ENCODE measurements around the gene SYNE2. TPM values are rescaled to one million over a fixed set of nuclear protein-coding genes. Genes with fewer than 3 reads are reported as not detected.

The SYNE2 gene
- total RNA-seq, 1 experiment from 2014 or later = 67.4 TPM

- Mint-ChIP-seq H3K27ac (ENCODE audit: low read depth, unreplicated experiment) (no peak overlapping the region), H3K9me3 (ENCODE audit: unreplicated experiment) (no peaks in the 10 kb centered on the region), H3K36me3 (ENCODE audit: insufficient read depth, unreplicated experiment) (peaks cover 98% of the 10 kb centered on the region), H3K4me3 (ENCODE audit: unreplicated experiment) (no peak overlapping the region), H3K27me3 (ENCODE audit: insufficient read depth, unreplicated experiment) (no peaks in the 10 kb centered on the region), H3K4me1 (ENCODE audit: insufficient read depth, unreplicated experiment) (no peaks in the 10 kb centered on the region)
- ChIA-PET POLR2A (interaction anchor here (0.6 to 0.8 kb wide), 3 partner anchors 10 to 408 kb away, joined by 3 to 4 read pairs (median 3); no protein-coding TSS in a partner anchor), CTCF (interaction anchor here (0.9 kb wide), 1 partner anchor 10 kb away, joined by 3 read pairs; no protein-coding TSS in a partner anchor)
- TF ChIP-seq CTCF (IDR thresholded peaks at IDR 0.05; ENCODE audit: unreplicated experiment) = no peak
- intact Hi-C loops (cut with micrococcal nuclease) = no loop called here
- no peak for DNase-seq (ENCODE audit: unreplicated experiment)
- no TSS peak for BruUV-seq (replicated peaks)
Observed at GRCh38 chr14:64220056-64220455, 367.3 kb downstream of the SYNE2 start.

GRCh38 chr14:64220466-64220865 lies 367.7 kb downstream of the SYNE2 start:
- no peak for TF ChIP-seq CTCF (IDR thresholded peaks at IDR 0.05; ENCODE audit: unreplicated experiment)

GRCh38 chr14:64221391-64222003 lies 368.7 kb downstream of the SYNE2 start:
- no peaks in the 10 kb centered on the region for H3K9me3 Mint-ChIP-seq (ENCODE audit: unreplicated experiment)
- DNase-seq (ENCODE audit: unreplicated experiment) = no peak
- no peaks in the 10 kb centered on the region for H3K4me1 Mint-ChIP-seq (ENCODE audit: insufficient read depth, unreplicated experiment)
- H3K4me3 Mint-ChIP-seq (ENCODE audit: unreplicated experiment) = no peak overlapping the region
- H3K36me3 Mint-ChIP-seq (ENCODE audit: insufficient read depth, unreplicated experiment) = peaks cover 98% of the 10 kb centered on the region
- CTCF ChIA-PET = no interaction called here
- no peaks in the 10 kb centered on the region for H3K27me3 Mint-ChIP-seq (ENCODE audit: insufficient read depth, unreplicated experiment)
- BruUV-seq (replicated peaks) = no TSS peak
- no peak for TF ChIP-seq CTCF (IDR thresholded peaks at IDR 0.05; ENCODE audit: unreplicated experiment)
- POLR2A ChIA-PET = no interaction called here
- intact Hi-C loops (cut with micrococcal nuclease) = no loop called here
- H3K27ac Mint-ChIP-seq (ENCODE audit: low read depth, unreplicated experiment) = no peak overlapping the region

More at GRCh38 chr14:64220466-64220865, 367.7 kb downstream of the SYNE2 start:
- CTCF ChIA-PET = interaction anchor here (0.7 to 0.9 kb wide), 2 partner anchors 10 to 83 kb away, joined by 3 read pairs; no protein-coding TSS in a partner anchor
- peaks cover 98% of the 10 kb centered on the region for H3K36me3 Mint-ChIP-seq (ENCODE audit: insufficient read depth, unreplicated experiment)
- H3K4me3 Mint-ChIP-seq (ENCODE audit: unreplicated experiment) = no peak overlapping the region
- H3K27ac Mint-ChIP-seq (ENCODE audit: low read depth, unreplicated experiment) = no peak overlapping the region
- intact Hi-C loops (cut with micrococcal nuclease) = no loop called here
- POLR2A ChIA-PET = interaction anchor here (0.6 to 0.8 kb wide), 2 partner anchors 36 to 408 kb away, joined by 3 to 4 read pairs; no protein-coding TSS in a partner anchor
- H3K9me3 Mint-ChIP-seq (ENCODE audit: unreplicated experiment) = no peaks in the 10 kb centered on the region
- no peaks in the 10 kb centered on the region for H3K4me1 Mint-ChIP-seq (ENCODE audit: insufficient read depth, unreplicated experiment)
- DNase-seq (ENCODE audit: unreplicated experiment) = no peak
- BruUV-seq (replicated peaks) = no TSS peak
- no peaks in the 10 kb centered on the region for H3K27me3 Mint-ChIP-seq (ENCODE audit: insufficient read depth, unreplicated experiment)

GRCh38 chr14:64225151-64225757 lies 372.4 kb downstream of the SYNE2 start:
- H3K9me3 Mint-ChIP-seq (ENCODE audit: unreplicated experiment) = no peaks in the 10 kb centered on the region
- POLR2A ChIA-PET = no interaction called here
- H3K4me3 Mint-ChIP-seq (ENCODE audit: unreplicated experiment) = no peak overlapping the region
- BruUV-seq (replicated peaks) = no TSS peak
- H3K27ac Mint-ChIP-seq (ENCODE audit: low read depth, unreplicated experiment) = no peak overlapping the region
- no peaks in the 10 kb centered on the region for H3K4me1 Mint-ChIP-seq (ENCODE audit: insufficient read depth, unreplicated experiment)
- CTCF ChIA-PET = no interaction called here
- H3K36me3 Mint-ChIP-seq (ENCODE audit: insufficient read depth, unreplicated experiment) = peaks cover 82% of the 10 kb centered on the region
- H3K27me3 Mint-ChIP-seq (ENCODE audit: insufficient read depth, unreplicated experiment) = no peaks in the 10 kb centered on the region
- no peak for TF ChIP-seq CTCF (IDR thresholded peaks at IDR 0.05; ENCODE audit: unreplicated experiment)
- no peak for DNase-seq (ENCODE audit: unreplicated experiment)
- intact Hi-C loops (cut with micrococcal nuclease) = no loop called here

All from MCF 10A (cell line).